Stimulated activated CD8-positive, alpha-beta memory T cell treated with anti-CD3 and anti-CD28 coated beads, Interleukin-4, amount 100 ng/mL, for 24 hours (primary cell): ENCODE measurements around the gene EPB41L3.
"Not testable (repeated sequence)": the region's sequence is repeated elsewhere in the genome, so short reads cannot be mapped to it uniquely, and the experiment has no call there.

ENCODE experiments used
- DNase-seq: peaks from one replicate; pipeline ENCODE4 v3.0.0-alpha.2; 2020; ENCODE audit warnings: low read depth

The EPB41L3 gene

DNA sequence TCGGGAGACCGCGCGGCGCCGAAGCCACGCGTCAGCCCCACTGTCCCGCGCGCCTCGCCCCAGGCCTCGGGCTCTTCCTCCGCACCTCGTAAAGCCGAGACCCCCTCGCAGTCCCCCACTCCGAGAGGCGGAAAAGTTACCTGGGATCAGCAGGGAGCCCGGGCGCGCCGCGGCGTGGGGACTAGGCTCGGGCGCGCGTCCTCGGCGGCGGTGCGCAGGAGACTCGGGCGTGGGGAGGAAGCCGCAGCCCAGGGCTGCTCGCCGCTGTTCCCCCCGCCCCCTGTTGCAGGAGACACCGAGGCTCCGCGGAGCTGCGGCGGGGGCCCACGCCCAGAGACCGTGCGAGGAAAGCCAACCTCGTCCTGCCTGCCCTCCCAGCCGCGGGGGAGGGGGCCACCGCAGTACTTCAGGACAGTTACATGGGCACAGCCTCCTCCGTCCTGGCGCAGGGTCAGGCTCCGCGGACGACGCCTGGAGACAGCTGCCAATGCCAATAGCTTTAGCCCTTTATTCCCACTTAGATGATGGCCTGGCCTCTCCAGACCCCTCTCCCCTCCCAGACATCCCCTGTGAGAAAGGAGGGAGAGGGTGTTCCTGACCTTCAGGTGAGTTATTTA lies at the start of gene EPB41L3:
Gene EPB41L3 (minus strand): TSS at position 225 of the 617 bp plus-strand sequence. CDS start 54,814 bp downstream, outside the sequence.
- DNase-seq, result no peak

DNA sequence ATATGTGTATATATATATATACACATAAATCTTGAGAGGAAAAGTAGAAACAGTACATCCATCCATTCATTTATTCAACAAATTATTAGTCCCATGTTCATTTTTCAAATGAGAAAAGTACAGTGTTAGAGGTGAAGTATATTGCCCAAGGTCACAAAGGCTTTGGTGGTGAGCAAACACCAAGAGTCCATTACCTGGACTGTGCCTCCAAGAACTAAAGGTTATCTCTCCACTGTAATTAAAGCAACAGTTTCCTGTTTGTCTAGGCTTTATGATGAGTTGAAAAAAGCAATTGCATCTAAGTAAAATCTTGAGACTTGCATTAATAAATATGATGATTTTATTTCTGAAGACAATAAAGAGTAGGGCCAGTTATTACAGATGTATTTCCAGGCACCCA lies 44.7 kb upstream of the EPB41L3 start:
- DNase-seq, result no peak

DNA sequence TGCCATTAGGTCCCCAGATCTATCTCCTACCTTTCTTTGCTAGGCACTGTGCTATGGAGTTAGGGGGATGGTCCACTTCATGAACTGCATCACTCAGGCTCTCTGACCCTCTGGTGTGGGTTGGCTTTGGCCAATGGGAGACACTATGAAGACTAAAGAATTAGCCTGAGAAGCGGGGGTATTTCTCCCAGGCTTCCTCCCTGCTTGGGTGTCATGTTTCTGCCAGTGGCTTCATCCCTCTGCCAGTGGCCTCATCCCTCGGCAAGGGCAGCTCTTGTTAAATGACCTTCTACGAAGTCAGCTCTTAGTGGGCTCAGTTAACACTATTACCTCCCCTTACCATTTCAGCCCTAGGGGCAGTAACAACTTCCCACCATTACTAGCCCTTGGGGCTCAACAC lies 41.9 kb upstream of the EPB41L3 start:
- no peak for DNase-seq

DNA sequence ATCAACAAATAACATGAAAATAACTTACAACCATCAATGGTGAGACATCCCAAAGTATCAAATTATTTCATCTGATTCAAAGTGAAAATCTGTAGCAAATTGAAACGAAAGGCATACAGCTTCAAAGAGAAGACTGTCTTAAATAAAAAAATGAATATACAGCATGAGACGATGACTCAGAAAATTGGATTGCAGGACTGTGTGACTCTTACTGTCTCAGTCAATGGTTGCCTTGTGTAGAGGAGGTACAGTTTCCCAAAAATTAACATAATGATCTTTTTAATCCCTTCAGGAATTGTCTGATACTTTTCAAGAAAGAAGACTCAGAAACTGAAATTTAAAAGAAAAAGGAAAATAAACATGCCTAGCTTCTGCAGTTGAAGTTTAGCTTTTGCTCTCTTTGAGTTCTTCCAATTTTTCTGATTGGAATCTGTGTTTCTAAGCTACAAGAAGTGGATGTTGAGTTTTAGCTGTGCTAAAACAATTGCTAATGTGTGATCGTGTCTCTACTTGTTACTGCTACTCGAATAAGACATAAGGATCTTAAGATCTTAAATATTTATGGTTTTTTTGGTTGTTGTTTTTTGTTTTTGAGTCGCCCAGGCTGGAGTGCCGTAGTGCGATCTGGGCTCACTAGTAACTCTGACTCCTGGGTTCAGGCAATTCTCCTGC lies 41.1 kb upstream of the EPB41L3 start:
- DNase-seq, result no peak

DNA sequence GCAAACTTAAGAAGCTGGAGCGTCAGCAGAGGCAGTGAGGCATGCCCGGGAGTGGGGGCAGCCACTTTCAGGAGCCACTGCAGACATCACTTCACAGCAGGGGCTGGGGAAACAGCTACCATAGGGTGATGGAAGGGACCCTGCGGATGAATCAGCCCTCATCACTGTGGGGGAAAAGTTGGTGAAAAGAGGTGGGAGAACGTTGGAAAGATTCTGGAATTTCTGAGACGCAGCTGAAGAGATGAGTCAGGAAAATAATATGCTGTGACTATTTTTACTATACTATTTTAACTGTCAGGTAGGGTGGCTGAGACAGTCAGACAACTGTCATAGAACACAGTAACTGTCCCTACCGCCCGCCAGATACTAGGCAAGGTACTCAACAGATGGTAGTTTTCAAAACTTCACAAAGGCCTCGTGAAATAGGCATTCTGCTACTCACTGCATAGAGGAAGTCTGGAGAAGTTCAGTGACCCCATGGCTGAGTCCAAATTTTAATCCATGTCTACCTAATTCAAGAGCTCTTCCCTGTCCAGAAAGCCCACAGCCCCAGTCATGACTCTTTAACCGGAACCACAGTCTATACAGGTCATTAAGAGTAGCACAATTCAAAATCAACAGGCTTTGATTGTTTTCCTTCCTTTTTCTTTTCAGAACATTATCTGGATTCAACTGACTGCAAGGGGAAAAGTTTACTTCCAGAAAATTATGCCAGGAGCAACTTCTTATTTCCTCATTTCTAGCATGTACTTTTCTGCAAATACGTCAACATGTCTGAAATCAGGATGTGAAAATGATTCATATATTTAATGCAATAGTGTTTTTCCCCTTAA lies 39.3 kb upstream of the EPB41L3 start:
- no peak for DNase-seq

DNA sequence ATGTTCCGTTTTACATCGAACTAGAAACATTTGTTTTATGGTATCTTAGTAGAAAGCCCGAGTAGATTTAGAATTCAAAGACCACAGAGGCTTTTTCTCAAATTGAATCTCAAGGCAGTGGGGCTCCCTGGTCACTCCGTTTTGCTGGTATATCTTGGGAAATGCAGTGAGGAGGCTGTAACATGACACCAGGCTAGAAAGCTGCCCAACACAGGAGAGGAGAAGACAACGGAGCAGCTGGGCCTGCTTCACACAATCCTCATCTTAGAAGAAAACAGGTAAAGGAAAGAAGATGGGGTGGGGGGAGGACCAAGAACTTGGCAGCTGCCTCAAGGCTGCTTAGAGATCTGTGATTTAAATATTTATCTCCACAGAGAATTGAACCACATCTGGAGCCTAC lies 38.3 kb upstream of the EPB41L3 start:
- DNase-seq, result no peak

DNA sequence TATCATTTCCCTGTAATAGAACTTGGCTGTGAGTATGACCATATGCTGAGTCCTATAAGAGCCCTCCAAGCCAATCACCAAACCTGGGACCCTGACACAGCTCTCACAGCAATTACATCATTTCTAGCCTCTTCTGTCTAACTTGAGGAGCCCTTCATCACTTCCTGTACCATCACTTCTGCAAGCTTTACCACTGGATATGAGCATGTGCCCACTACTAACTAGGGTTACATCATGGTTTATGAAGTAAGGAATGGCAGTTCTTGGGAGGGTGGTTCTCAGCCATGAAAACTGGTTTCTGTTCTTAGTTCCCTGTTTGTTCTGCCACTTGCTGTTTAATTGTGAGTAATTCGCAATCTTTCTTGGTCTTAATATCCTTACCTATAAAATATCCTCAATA lies 31.0 kb upstream of the EPB41L3 start:
- DNase-seq, result no peak

DNA sequence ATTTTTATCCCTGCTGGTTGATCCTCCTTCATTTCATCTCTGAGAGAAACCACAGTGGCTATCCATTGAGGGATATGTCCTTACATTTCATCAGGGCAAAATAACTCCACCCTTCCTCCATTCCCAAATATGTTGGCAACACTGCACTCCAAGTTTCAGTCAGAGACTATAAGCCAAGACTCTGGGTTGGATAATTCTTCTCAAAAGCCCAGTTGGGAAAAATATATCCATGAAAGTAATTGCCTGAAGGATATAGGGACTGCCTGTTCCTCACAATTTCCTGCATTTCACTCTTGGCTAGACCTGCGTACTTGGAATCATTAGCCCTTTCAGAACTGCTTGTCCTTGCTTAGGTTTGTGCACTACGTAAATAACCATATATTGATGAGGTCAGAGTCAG lies 27.9 kb upstream of the EPB41L3 start:
- DNase-seq, result no peak

DNA sequence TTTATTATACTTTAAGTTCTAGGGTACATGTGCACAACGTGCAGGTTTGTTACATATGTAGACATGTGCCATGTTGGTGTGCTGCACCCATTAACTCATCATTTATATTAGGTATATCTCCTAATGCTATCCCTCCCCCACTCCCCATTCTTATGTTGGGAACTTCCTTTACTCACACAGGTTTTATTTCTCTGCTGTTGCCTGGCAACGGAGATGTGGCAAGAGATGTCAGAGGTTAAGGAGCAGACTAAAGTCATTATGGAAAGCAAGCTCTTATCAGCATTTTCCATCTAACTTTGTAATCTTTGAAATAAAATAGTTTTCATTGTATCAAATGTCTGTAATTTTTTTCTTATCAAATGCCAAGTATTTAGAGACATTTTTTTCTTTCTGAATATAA lies 26.8 kb upstream of the EPB41L3 start:
- not testable (repeated sequence) for DNase-seq

DNA sequence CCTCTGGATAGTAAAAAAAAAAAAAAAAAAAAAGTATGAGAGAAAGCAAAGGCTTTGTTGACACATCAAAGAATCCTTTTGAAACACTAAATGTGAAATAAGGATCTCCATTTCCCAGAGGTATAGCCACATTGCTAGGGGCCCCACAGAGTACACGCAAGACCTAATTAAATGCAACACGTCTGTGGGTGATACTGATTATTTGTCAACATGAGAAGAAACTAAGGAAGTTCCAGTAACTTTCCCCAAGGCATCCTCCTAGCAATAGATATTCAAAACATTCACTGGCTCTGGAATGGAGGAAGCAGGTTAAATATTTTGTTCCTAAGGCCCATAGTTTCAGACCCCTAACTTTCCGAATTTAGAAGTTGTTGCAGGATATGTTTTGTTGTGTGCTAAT lies 24.6 kb upstream of the EPB41L3 start:
- DNase-seq, result no peak

DNA sequence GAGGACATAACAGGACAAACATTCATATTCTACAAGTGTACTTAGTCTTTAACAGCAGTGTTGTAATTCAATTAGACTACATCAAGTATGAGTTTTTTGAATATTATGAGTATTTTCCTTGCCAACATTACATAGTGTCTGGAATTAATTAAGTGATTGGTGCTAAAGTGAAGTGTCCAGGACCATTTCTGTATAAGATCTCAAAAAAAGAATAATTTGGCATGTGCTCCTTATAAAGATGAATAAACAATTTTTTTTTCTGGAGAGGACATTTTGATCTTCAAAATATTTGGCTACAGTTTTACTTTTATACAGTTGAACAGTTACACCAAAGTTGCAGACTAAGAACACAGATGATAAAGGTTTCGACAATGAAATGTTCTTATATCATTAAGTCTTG lies 15.1 kb upstream of the EPB41L3 start:
- DNase-seq, result no peak

DNA sequence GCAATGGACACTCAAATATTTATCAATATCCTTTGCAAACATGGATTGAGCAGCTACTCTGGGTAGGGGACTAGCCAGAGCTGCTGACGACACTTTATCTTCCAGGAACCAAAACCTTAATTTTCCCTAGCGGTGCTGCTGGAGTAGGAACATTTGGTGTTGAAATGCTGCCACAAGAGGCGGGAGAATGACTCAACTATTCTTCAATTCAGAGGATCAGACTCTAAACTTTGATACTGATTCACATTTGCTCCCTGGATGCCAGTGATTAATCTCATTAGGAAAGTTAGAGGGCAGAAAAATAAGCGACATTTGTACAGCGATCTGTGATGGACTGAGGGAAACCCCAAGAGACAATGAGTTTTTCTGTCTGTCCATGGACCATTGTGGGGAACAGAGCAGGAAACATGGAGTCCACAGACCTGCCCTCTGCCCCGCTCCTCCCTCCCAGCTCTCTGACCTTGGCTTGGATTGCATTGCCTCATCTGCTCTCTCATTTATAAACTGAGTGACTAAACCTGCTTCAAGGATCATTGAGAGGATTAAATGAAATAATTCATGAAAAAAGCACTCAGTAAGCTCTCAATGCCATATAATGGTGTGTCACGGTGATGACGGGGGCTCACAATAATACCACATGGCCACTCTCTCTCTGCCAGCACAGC lies 12.6 kb upstream of the EPB41L3 start:
- DNase-seq, result no peak

DNA sequence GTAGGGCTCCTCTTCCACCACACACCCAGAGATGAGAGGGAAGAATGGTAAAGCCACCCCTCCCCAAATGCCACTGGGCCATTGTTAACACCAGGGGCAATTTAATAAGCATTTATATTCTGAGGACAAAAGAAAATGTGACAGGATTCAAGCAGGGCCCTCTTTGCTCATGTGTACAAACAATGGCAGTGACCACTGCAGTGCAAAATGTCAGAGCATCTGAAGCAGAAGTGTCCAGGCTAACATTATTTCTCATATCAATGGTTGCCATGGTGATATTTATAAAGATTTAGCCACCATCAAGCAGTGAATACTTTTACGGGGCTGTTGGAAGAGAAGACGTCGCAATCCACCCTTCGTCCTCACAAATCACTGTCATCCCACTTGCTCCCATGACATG lies 10.8 kb upstream of the EPB41L3 start:
- no peak for DNase-seq

DNA sequence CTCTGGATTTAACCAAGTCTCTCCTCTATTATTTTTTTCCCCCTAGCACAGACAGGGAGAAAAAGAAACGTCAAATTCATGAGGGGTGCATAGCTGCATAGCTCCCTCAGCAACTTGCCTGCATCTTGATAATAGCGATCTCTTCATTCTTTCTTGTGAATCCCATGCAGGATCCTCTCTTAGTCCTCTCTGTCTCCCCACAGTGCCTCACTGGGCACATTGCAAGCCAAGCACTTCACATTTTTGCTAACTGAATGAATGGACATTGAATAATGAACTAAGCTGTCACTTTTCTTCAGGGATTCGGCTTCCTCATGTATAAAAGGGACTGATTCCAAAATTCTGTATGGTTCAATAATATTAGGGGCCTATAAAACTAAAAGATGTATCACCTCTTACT lies 2.9 kb upstream of the EPB41L3 start:
- DNase-seq, result no peak

DNA sequence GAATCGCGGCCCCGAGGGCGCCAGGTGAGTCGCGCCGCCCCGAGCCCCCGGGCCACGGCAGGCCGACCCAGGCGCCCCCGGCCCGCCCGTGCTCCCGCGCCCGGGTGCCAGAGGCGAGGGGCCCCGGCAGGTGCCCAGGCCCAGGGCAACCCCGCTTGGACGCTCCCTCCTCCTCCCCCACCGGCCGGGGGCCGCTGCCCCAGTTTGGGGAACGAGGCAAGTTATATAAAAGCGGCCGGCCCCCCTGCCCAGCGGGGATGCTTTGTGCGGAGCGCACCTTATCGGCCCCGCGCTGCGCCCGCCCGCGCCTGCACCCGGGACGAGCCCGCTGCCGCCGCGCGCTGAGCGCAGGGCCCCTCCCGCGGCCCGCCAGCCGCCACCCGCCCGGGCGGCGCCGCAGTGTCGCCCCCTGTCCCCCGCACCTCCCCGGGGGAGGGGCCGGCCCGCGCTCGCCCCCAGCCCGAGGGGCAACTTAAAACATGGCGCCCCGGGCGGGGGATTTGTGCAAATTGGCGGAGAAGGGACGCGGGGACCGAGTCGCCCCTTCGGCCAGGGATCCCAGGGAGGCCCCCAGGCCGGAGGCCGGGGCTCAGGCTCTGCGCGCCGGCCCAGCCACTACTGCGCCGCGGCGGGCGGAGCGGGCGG lies 639 bp downstream of the EPB41L3 start:
- no peak for DNase-seq

DNA sequence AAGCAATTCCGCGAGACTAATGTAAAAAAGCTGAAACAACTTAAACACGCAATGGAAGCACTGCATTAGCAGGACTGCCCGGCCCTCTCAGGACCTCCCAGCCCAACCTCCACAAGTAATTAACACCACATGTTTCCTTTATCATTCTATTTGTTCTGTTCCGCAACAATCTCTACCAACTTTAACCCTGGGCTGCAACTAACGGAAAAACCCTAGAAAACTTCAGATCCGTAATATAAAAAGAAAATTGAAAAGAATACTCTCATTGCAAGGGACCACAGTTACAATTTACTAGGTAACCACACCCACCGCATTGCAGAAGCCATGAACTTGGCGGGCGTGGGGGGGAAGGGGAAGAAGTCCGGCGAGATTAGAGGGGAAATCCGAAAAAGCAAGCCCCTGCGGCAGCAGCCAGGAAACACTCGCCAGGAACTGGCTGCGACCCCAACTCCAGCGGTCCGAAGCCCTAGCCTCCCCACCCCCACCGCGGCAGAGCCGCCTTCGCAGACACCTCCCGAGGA lies 1.2 kb downstream of the EPB41L3 start:
- no peak for DNase-seq

DNA sequence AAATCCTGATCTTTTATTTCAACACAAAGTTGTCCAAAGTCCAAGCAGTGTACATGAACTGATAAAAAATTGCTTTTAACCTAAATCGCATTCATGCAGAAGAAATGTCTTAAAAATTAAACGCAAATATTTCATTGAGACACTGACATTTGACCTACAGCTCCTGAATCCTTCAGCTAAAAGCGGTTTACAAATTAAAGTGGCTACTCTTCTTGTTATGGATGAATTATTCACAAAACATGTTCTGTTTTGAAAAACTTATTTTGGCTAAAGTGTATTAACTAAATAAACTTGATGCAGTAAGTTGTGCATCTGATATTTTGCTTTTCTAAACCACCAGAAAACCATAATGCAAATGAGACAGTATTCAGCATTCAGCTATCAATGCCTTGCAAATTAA lies 2.2 kb downstream of the EPB41L3 start:
- no peak for DNase-seq

DNA sequence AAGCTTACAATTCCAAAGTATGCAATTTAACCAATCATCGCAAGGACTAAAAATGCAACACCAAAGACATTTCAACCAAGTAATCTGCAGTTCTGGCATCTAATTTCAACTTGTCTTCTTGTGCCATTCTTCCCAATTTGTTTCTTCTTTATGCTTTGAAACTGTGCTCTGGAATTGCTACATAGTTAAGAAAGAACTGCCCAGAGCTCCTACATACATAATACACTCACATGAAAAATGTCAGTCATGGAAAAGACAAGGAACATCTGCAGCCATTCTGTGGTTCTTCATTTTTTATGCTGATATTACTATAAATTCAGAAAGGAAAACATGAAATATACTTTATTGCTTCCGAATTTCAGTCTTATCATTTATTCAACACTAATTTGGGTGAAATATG lies 4.4 kb downstream of the EPB41L3 start:
- no peak for DNase-seq

DNA sequence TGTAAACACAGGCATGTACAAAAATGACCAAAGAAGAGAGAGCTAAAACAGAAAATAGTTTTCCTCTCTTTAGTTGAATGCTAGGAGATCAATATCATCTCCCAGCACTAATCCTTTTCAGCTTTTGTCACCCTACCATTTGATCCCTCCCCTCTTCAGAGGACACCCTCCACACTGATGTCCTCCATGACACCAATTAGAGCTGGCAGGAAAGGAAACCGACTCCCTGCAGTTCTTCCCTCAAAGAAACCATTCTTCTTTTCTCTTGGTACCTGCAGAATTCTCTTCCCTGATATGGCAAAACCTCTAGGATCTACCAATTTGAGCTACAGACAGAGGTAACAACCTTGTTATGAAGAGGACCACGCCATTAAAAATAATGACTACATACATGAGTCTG lies 5.3 kb downstream of the EPB41L3 start:
- no peak for DNase-seq

DNA sequence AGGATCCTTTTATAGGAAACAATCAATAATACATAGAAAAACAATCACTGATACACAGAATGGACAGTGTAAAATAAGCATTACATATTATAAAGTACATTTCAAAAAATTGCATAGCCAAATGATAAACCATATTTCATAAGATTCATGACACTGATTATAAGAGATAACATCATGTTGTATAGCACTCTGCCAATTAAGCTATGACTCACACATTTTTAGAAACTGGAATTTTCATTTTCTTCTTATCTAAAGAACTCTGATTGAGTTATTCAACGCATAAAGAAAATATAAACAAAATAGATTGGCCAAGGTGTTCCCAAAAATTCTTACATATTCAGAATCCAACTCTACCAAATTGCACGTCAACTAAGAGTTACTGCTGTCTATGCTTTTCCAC lies 5.9 kb downstream of the EPB41L3 start:
- DNase-seq, result no peak

DNA sequence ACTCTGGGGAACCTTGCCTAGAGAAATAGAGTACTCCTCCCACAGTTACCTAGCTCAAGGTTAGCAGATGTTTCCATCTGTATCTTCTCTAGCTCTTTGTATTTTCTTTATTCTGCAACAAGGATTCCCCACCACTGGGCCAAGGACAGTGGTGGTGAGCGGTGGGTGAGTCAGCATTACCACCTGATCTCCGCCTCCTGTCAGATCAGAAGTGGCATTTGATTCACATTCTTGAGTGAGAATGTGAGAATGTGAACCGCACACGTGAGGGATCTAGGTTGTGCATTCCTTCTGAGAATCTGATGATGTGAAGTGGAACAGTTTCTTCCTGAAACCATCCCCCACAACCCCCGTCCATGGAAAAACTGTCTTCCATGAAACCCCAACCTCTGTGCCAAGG lies 9.0 kb downstream of the EPB41L3 start:
- no peak for DNase-seq

DNA sequence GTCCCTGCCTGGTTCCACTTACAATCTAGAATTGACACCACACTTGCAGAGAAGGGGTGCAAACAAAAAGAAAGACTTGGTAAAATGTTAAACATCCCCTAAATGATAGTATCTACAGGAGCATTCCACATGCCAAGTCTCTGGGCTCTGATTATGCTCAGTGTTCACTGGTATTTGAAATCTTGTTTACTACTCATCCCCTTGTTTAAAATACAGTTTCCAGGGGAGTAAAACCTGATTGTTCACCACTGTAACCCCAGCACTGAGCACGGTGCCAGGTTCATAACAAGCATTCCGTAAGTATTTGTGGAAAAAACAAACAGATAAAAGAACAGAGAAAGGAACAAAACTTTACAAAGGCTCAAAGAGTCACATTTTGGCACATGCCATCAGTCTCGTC lies 11.7 kb downstream of the EPB41L3 start:
- DNase-seq, result no peak
